ENCODE measurements around the gene PPME1. TPM values are rescaled to one million over a fixed set of nuclear protein-coding genes. Genes with fewer than 3 reads are reported as not detected.

The PPME1 gene
- total RNA-seq, 2 donors from 2014 or later, result 41.1 to 45.7 TPM

DNA sequence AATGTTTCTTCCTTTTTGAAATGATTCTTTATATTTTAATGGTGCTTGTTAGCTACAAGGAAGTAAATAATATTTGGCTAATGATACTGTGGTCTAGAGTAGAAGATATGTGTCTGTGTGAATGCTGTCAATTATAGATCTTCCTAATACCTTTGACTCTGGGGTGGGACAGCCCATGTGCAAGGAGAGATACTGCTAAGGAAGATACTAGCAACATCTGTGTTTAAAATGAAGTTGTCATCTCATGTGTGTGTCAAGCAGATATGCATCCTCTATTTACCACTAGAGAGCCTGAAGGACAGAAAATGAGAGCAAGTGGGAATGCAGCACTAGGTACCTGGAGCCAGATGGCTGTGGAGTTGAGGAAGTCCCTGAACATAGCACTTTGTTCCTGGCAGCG, 34.1 kb downstream of the PPME1 start:
- WGBS, result 96% methylated on average over 1 of the region's 1 CpG
- intact Hi-C loops (cut with DNase I), result no loop called here
- TF ChIP-seq, protein P1, sequence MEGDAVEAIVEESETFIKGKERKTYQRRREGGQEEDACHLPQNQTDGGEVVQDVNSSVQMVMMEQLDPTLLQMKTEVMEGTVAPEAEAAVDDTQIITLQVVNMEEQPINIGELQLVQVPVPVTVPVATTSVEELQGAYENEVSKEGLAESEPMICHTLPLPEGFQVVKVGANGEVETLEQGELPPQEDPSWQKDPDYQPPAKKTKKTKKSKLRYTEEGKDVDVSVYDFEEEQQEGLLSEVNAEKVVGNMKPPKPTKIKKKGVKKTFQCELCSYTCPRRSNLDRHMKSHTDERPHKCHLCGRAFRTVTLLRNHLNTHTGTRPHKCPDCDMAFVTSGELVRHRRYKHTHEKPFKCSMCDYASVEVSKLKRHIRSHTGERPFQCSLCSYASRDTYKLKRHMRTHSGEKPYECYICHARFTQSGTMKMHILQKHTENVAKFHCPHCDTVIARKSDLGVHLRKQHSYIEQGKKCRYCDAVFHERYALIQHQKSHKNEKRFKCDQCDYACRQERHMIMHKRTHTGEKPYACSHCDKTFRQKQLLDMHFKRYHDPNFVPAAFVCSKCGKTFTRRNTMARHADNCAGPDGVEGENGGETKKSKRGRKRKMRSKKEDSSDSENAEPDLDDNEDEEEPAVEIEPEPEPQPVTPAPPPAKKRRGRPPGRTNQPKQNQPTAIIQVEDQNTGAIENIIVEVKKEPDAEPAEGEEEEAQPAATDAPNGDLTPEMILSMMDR (IDR thresholded peaks at IDR 0.05), result no peak
- no peak for TF ChIP-seq POLR2AphosphoS5 (IDR thresholded peaks at IDR 0.05)
- no peaks in the 10 kb centered on the region for H3K4me1 ChIP-seq (replicated peaks)
- DNase-seq (ENCODE audit: low spot score), result no peak
- no peaks in the 10 kb centered on the region for H3K36me3 ChIP-seq
- no peaks in the 10 kb centered on the region for H3K27me3 ChIP-seq (replicated peaks; ENCODE audit: insufficient read depth)
- no peak overlapping the region for H3K4me3 ChIP-seq
- no peaks in the 10 kb centered on the region for H3K9me3 ChIP-seq
- no peak overlapping the region for H3K27ac ChIP-seq

DNA sequence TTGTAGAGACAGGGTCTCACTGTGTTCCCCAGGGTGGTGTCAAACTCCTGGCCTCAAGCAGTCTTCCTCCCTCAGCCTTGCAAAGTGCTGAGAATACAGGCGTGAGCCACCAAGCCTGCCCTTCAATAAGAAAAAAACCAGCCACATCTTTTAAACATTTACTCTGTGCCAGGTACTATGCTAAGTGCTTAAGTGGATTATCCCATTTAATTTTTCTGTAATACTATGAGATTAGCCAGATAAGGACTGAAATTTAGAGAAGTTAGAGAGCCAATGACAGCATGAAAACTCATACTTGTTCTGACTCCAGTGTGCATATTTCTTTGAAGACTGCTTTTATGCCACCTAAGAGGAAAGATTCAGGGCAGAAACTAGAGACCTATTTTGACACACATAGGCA, 35.7 kb downstream of the PPME1 start:
- WGBS, result 97% methylated on average over 1 of the region's 1 CpG
- H3K27ac ChIP-seq, result no peak overlapping the region
- no peaks in the 10 kb centered on the region for H3K9me3 ChIP-seq
- no peaks in the 10 kb centered on the region for H3K4me1 ChIP-seq (replicated peaks)
- H3K4me3 ChIP-seq, result no peak overlapping the region
- H3K27me3 ChIP-seq (replicated peaks; ENCODE audit: insufficient read depth), result no peaks in the 10 kb centered on the region
- intact Hi-C loops (cut with DNase I), result no loop called here
- TF ChIP-seq, protein P1 (IDR thresholded peaks at IDR 0.05), result no peak
- TF ChIP-seq POLR2A (IDR thresholded peaks at IDR 0.05), result no peak
- no peak for TF ChIP-seq POLR2AphosphoS5 (IDR thresholded peaks at IDR 0.05)
- DNase-seq (ENCODE audit: low spot score), result no peak
- H3K36me3 ChIP-seq, result no peaks in the 10 kb centered on the region

- Histone ChIP-seq H3K27ac (no peak overlapping the region), H3K36me3 (no peaks in the 10 kb centered on the region), H3K4me3 (no peak overlapping the region), H3K27me3 (replicated peaks; ENCODE audit: insufficient read depth) (no peaks in the 10 kb centered on the region), H3K4me1 (replicated peaks) (no peaks in the 10 kb centered on the region), H3K9me3 (no peaks in the 10 kb centered on the region)
- DNase-seq (ENCODE audit: low spot score), result no peak
- TF ChIP-seq, protein P1 (IDR thresholded peaks at IDR 0.05), result no peak
- TF ChIP-seq POLR2AphosphoS5 (IDR thresholded peaks at IDR 0.05) (no peak), POLR2A (IDR thresholded peaks at IDR 0.05) (no peak)
- intact Hi-C loops (cut with DNase I), result no loop called here
These were observed 37.4 kb downstream of the PPME1 start for GRCh38 chr11:74208507-74208906.

- WGBS, result 91% methylated on average over 2 of the region's 2 CpGs
- Histone ChIP-seq H3K4me3 (no peak overlapping the region), H3K27me3 (replicated peaks; ENCODE audit: insufficient read depth) (no peaks in the 10 kb centered on the region), H3K4me1 (replicated peaks) (no peaks in the 10 kb centered on the region), H3K27ac (no peak overlapping the region), H3K36me3 (no peaks in the 10 kb centered on the region), H3K9me3 (no peaks in the 10 kb centered on the region)
- TF ChIP-seq POLR2A (IDR thresholded peaks at IDR 0.05), result no peak
- TF ChIP-seq, protein P1 (IDR thresholded peaks at IDR 0.05), result no peak
- no peak for TF ChIP-seq POLR2AphosphoS5 (IDR thresholded peaks at IDR 0.05)
- DNase-seq (ENCODE audit: low spot score), result no peak
- intact Hi-C loops (cut with DNase I), result no loop called here
These were observed 41.4 kb downstream of the PPME1 start for GRCh38 chr11:74212533-74212932.

DNA sequence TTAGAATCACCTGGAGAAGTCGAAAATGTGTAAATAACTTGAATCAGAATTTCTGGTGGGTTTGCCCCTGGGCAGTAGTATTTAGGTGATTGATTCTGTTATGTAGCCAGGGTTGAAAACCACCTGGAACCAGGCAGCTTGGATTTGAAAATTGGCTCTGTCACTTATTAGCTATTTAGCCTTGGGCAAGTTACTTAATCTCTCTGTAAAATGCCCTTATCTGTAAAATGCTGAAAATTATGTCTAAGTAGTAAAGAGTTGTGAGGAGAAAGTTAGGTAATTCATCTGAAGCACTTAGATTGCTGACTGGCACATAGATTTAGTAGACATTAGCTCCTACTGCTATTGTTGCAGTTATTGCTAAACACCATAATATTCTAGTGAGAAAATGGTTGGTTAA, 49.3 kb downstream of the PPME1 start:
- WGBS, result 57% methylated on average over 1 of the region's 1 CpG

More for the DNA sequence above, 49.3 kb downstream of the PPME1 start:
- no peak for TF ChIP-seq POLR2A (IDR thresholded peaks at IDR 0.05)
- TF ChIP-seq, protein P1 (IDR thresholded peaks at IDR 0.05), result no peak
- TF ChIP-seq POLR2AphosphoS5 (IDR thresholded peaks at IDR 0.05), result no peak
- H3K4me1 ChIP-seq (replicated peaks), result no peaks in the 10 kb centered on the region
- no peak overlapping the region for H3K27ac ChIP-seq
- H3K9me3 ChIP-seq, result no peaks in the 10 kb centered on the region
- intact Hi-C loops (cut with DNase I), result no loop called here
- no peaks in the 10 kb centered on the region for H3K36me3 ChIP-seq
- DNase-seq (ENCODE audit: low spot score), result no peak
- no peaks in the 10 kb centered on the region for H3K27me3 ChIP-seq (replicated peaks; ENCODE audit: insufficient read depth)
- no peak overlapping the region for H3K4me3 ChIP-seq

Measured in prostate gland (tissue), 2 donors.